T-cell (primary cell): Measurements from ENCODE around the gene DHPS. TPM values are rescaled to one million over a fixed set of nuclear protein-coding genes. Genes with fewer than 3 reads are reported as not detected.

Source experiments
- ATAC-seq, 4 experiments: fragments of 200-7000 bp in 3 of 4; fragments of 150-1000 bp in 1 of 4; cut with Tn5 transposase; replicated peaks in 1 of 4; 1 replicate in 3 of 4; 2 replicates in 1 of 4; pipeline ENCODE4 v1.10.0; 2021; ENCODE audit warnings: moderate library complexity in 3 of 4, mild to moderate bottlenecking in 2 of 4, moderate number of reproducible peaks in 1 of 4
- CTCF ChIA-PET, 2 donors: fragments of 300-600 bp; sonication (Branson Sonifier 250); formaldehyde crosslinking; loops; one replicate each; lab custom pipeline; 2022; ENCODE audit warnings: antibody characterized with exemption in 2 of 2; lab: Charles Lee
- POLR2A ChIA-PET, 2 donors: fragments of 300-600 bp; sonication (Branson Sonifier 250); formaldehyde crosslinking; loops; one replicate each; lab custom pipeline; 2022; ENCODE audit warnings: antibody characterized with exemption in 2 of 2; lab: Charles Lee
- DNase-seq, 35 experiments: peaks; one replicate each; pipeline versions ENCODE4 v3.0.0 to v3.0.0-alpha.2; 2013 to 2023
- H3K27ac ChIP-seq: one replicate; pipeline ENCODE4 v1.5.1; 2013; ENCODE audit warnings: low read length
- H3K27me3 ChIP-seq, 2 experiments: replicated peaks in 1 of 2; 1 replicate in 1 of 2; 2 replicates in 1 of 2; pipeline versions ENCODE4 v1.6.1 to v1.7.0; 2013; ENCODE audit warnings: low read length in 1 of 2, mixed read lengths in 1 of 2; ENCODE audit not compliant: control insufficient read depth in 2 of 2, insufficient read depth in 2 of 2; ENCODE audit errors: extremely low read depth in 1 of 2
- H3K36me3 ChIP-seq, 2 donors: 1 replicate in 1 of 2; 2 replicates in 1 of 2; pipeline versions ENCODE4 v1.6.1 to v1.7.0; 2013; ENCODE audit warnings: low read length in 1 of 2; ENCODE audit not compliant: control insufficient read depth in 2 of 2, insufficient read depth in 1 of 2; ENCODE audit errors: extremely low read depth in 1 of 2
- H3K4me1 ChIP-seq, 2 experiments: 1 replicate in 1 of 2; 2 replicates in 1 of 2; pipeline versions ENCODE4 v1.6.1 to v1.7.0; 2013; ENCODE audit warnings: low read length in 2 of 2, mixed read lengths in 1 of 2; ENCODE audit not compliant: insufficient read depth in 2 of 2, control insufficient read depth in 1 of 2; ENCODE audit errors: extremely low read depth in 1 of 2
- H3K4me3 ChIP-seq, 2 donors: 1 replicate in 1 of 2; 2 replicates in 1 of 2; pipeline versions ENCODE4 v1.5.1 to v1.7.0; 2013; ENCODE audit warnings: mild to moderate bottlenecking in 2 of 2, low read length in 1 of 2, moderate library complexity in 1 of 2; ENCODE audit not compliant: control insufficient read depth in 1 of 2; ENCODE audit errors: extremely low read depth in 1 of 2
- H3K9me3 ChIP-seq: 2 replicates; pipeline ENCODE4 v1.7.0; 2013
- H3K27ac Mint-ChIP-seq, 2 donors: one replicate each; pipeline ENCODE4 v1.8.0; 2020 to 2021; ENCODE audit warnings: mild to moderate bottlenecking in 2 of 2, mixed read lengths in 2 of 2
- H3K27me3 Mint-ChIP-seq, 2 donors: one replicate each; pipeline ENCODE4 v1.8.0; 2021 to 2022; ENCODE audit warnings: mixed read lengths in 2 of 2
- H3K36me3 Mint-ChIP-seq: one replicate; pipeline ENCODE4 v1.8.0; 2021; ENCODE audit warnings: mixed read lengths
- H3K4me1 Mint-ChIP-seq, 3 donors: one replicate each; pipeline ENCODE4 v1.8.0; 2020 to 2022; ENCODE audit warnings: mixed read lengths in 3 of 3, mild to moderate bottlenecking in 1 of 3
- H3K4me3 Mint-ChIP-seq, 3 donors: one replicate each; pipeline ENCODE4 v1.8.0; 2020 to 2022; ENCODE audit warnings: mild to moderate bottlenecking in 3 of 3, mixed read lengths in 3 of 3, moderate library complexity in 3 of 3
- H3K9me3 Mint-ChIP-seq, 3 donors: one replicate each; pipeline ENCODE4 v1.8.0; 2020 to 2022; ENCODE audit warnings: mixed read lengths in 3 of 3
- WGBS: methylation state at CpG from one replicate; pipeline ENCODE4 v1.1.5; 2013; ENCODE audit warnings: missing lambda C conversion rate; ENCODE audit not compliant: insufficient coverage; 5-methylcytosine and 5-hydroxymethylcytosine counted together
- total RNA-seq, 35 experiments: library from RNA in 6 of 35; stranded (reverse) in 6 of 35; fragments of 120-200 nt in 1 of 35; gene quantifications; one replicate each; pipeline versions ENCODE4 v1.2.1 to v1.2.4 and lab custom pipeline; 2013 to 2026

DHPS gene
- total RNA-seq, 5 donors from 2014 or later (not counting 1 experiment from before 2014, with no cell fraction given): 141 to 195 (median 177) TPM

DNA sequence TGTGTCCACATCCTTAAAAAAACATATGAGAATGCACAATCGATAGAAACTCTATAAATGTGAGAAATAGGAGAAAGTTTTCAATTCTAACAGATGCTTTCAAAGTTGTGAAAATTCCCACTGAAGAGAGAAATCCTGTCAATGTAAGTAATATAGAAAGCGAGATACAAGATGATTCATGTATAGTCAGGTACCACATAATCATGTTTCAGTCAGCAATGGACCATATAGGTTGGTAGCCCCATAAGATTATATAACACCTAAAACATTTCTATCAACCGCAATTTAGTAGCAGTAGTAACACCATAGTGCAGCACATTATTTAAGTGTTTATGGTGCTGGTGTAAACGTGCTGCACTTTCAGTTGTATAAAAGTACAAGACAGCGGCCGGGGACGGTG lies 52.5 kb downstream of the DHPS start:
- CTCF ChIA-PET: interaction anchor here in 1 of 2 donors (0.7 kb wide), 1 partner anchor 40 kb away, joined by 4 read pairs; a partner anchor contains a TSS
- H3K36me3 ChIP-seq: peaks cover 19 to 48% of the 10 kb centered on the region in 2 donors
- H3K4me1 ChIP-seq: no peaks in the 10 kb centered on the region
- Mint-ChIP-seq H3K4me3 (no peak overlapping the region), H3K27me3 (no peaks in the 10 kb centered on the region), H3K9me3 (peaks cover 3 to 11% (median 6%) of the 10 kb centered on the region in 3 donors), H3K36me3 (peaks cover 40% of the 10 kb centered on the region), H3K27ac (no peak overlapping the region), H3K4me1 (peaks cover 3 to 5% (median 4%) of the 10 kb centered on the region in 3 donors)
- WGBS: 60% methylated on average over 1 of the region's 7 CpGs
- POLR2A ChIA-PET: no interaction called here
- DNase-seq: no peak
- H3K27ac ChIP-seq: no peak overlapping the region
- no peaks in the 10 kb centered on the region for H3K27me3 ChIP-seq
- no peak overlapping the region for H3K4me3 ChIP-seq
- no peak for ATAC-seq
- peaks cover 12% of the 10 kb centered on the region for H3K9me3 ChIP-seq

DNA sequence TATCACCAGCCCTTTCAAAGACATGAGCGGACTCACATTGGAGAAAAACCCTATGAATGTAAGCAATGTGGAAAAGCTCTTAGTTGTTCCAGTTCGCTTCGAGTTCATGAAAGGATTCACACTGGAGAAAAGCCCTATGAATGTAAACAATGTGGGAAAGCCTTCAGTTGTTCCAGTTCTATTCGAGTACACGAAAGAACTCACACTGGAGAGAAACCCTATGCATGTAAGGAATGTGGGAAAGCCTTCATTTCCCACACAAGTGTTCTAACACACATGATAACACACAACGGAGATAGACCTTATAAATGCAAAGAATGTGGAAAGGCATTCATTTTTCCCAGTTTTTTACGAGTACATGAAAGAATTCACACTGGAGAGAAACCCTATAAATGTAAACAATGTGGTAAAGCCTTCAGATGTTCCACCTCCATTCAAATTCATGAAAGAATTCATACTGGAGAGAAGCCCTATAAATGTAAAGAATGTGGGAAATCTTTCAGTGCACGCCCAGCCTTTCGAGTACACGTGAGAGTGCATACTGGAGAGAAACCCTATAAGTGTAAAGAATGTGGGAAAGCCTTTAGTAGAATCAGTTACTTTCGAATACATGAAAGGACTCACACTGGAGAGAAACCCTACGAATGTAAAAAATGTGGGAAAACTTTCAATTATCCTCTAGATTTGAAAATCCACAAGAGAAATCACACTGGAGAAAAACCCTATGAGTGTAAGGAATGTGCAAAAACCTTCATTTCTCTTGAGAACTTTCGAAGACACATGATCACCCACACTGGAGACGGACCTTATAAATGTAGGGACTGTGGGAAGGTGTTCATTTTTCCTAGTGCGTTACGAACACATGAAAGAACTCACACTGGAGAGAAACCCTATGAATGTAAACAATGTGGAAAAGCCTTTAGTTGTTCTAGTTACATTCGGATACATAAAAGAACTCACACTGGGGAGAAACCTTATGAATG lies 53.3 kb downstream of the DHPS start:
- no peaks in the 10 kb centered on the region for H3K27me3 ChIP-seq
- Mint-ChIP-seq H3K4me3 (peak overlapping the region in 1 of 3 donors; percentile 3), H3K27me3 (no peaks in the 10 kb centered on the region), H3K9me3 (peaks cover 3 to 11% (median 6%) of the 10 kb centered on the region in 3 donors), H3K27ac (no peak overlapping the region), H3K36me3 (peaks cover 39% of the 10 kb centered on the region), H3K4me1 (peaks cover 3 to 6% (median 5%) of the 10 kb centered on the region in 3 donors)
- no peak for DNase-seq
- ATAC-seq: no peak
- POLR2A ChIA-PET: no interaction called here
- WGBS: no CpG with 5 or more reads among the region's 17 CpGs
- H3K4me3 ChIP-seq: no peak overlapping the region
- H3K27ac ChIP-seq: no peak overlapping the region
- H3K9me3 ChIP-seq: peaks cover 12% of the 10 kb centered on the region
- peaks cover 19 to 53% of the 10 kb centered on the region in 2 donors for H3K36me3 ChIP-seq
- H3K4me1 ChIP-seq: no peaks in the 10 kb centered on the region
- CTCF ChIA-PET: no interaction called here

DNA sequence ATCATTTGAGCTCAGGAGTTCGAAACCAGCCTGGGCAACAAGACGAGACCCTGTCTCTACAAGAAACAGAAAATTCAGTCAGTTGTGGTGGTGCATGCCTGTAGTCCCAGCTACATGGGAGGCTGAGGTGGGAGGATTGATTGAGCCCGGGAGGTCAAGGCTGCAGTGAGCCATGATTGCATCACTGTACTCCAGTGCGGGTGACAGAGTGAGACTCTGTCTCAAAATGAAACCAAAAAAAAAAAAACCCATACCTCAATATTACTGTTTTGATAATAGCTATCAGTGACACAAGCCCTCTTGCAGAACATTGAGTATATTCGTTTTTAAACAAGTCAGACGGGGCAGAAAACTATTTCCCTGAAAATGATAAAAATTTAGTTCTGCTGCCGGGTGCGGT lies 54.7 kb downstream of the DHPS start:
- ChIA-PET POLR2A (interaction anchor here in 1 of 2 donors (0.7 kb wide), 1 partner anchor 8 kb away, joined by 4 read pairs; no protein-coding TSS in a partner anchor), CTCF (interaction anchor here in 1 of 2 donors (0.6 kb wide), 1 partner anchor 21 kb away, joined by 3 read pairs; no protein-coding TSS in a partner anchor)
- H3K4me1 Mint-ChIP-seq: peaks cover 3 to 12% (median 5%) of the 10 kb centered on the region in 3 donors
- Histone ChIP-seq H3K9me3 (peaks cover 12% of the 10 kb centered on the region), H3K4me1 (no peaks in the 10 kb centered on the region), H3K27me3 (no peaks in the 10 kb centered on the region), H3K4me3 (no peak overlapping the region), H3K27ac (no peak overlapping the region), H3K36me3 (peaks cover 19 to 55% of the 10 kb centered on the region in 2 donors)
- peaks cover 38% of the 10 kb centered on the region for H3K36me3 Mint-ChIP-seq
- WGBS: 66% methylated on average over 5 of the region's 8 CpGs
- H3K27ac Mint-ChIP-seq: no peak overlapping the region
- no peak overlapping the region for H3K4me3 Mint-ChIP-seq
- DNase-seq (no peak), ATAC-seq (no peak)
- peaks cover 3 to 11% (median 6%) of the 10 kb centered on the region in 3 donors for H3K9me3 Mint-ChIP-seq
- H3K27me3 Mint-ChIP-seq: no peaks in the 10 kb centered on the region

Other genes starting within 250 kb of the DHPS start
- 1 to 10 TPM; 3.9 to 6.2 (median 4.5) TPM for gene ZNF443, start 240.9 kb downstream of the DHPS start, total RNA-seq
- gene ZNF709, start 197.1 kb downstream of the DHPS start, total RNA-seq: 1 to 10 TPM; 2.4 to 5.3 (median 5.1) TPM
- gene ZNF564, start 130.4 kb downstream of the DHPS start, total RNA-seq: 10 to 100 TPM; 14.2 to 21.8 (median 20.8) TPM
- gene ZNF490, start 71.1 kb downstream of the DHPS start, total RNA-seq: 10 to 100 TPM; 11.8 to 14.0 (median 12.4) TPM
- gene ZNF791, start 71.0 kb downstream of the DHPS start, total RNA-seq: 10 to 100 TPM; 33.4 to 54.6 (median 43.9) TPM
- gene MAN2B1, start 15.1 kb downstream of the DHPS start, total RNA-seq: 100 to 1,000 TPM in 4 of 5 donors, 10 to 100 TPM in 1; 96.0 to 159 (median 149) TPM
- gene WDR83, start 15.1 kb downstream of the DHPS start, total RNA-seq: 10 to 100 TPM in 4 of 5 donors, 1 to 10 TPM in 1; 7.7 to 24.3 (median 17.6) TPM
- not detected for gene GNG14, start 6.1 kb upstream of the DHPS start, total RNA-seq
- gene FBXW9, start 14.8 kb upstream of the DHPS start, total RNA-seq: 1 to 10 TPM; 3.4 to 6.2 (median 4.7) TPM
- 10 to 100 TPM; 53.7 to 78.8 (median 62.6) TPM for gene TNPO2, start 42.1 kb upstream of the DHPS start, total RNA-seq
- gene TRIR, start 52.8 kb upstream of the DHPS start, total RNA-seq: 100 to 1,000 TPM; 167 to 256 (median 254) TPM
- gene GET3, start 55.6 kb upstream of the DHPS start, total RNA-seq: 10 to 100 TPM; 24.6 to 39.3 (median 34.1) TPM
- under 1 TPM in 1 of 5 donors, not detected in 4; 0.16 TPM for gene BEST2, start 69.9 kb upstream of the DHPS start, total RNA-seq
- gene HOOK2, start 93.7 kb upstream of the DHPS start, total RNA-seq: 10 to 100 TPM; 19.7 to 26.6 (median 22.8) TPM
- gene JUNB, start 109.6 kb upstream of the DHPS start, total RNA-seq: 1,000 to 10,000 TPM in 2 of 5 donors, 100 to 1,000 TPM in 3; 117 to 2,289 (median 138) TPM
- 100 to 1,000 TPM in 3 of 5 donors, 10 to 100 TPM in 2; 94.5 to 150 (median 134) TPM for gene PRDX2, start 119.9 kb upstream of the DHPS start, total RNA-seq
- 1 to 10 TPM in 1 of 5 donors, under 1 TPM in 3, not detected in 1; 0.63 to 2.4 (median 0.97) TPM for gene THSD8, start 120.2 kb upstream of the DHPS start, total RNA-seq
- 10 to 100 TPM in 3 of 5 donors, 1 to 10 TPM in 2; 4.7 to 18.0 (median 15.0) TPM for gene RNASEH2A, start 124.7 kb upstream of the DHPS start, total RNA-seq
- gene RTBDN, start 152.7 kb upstream of the DHPS start, total RNA-seq: not detected
- under 1 TPM; 0.29 to 0.75 (median 0.43) TPM for gene MAST1, start 156.6 kb upstream of the DHPS start, total RNA-seq
- gene DNASE2, start 199.6 kb upstream of the DHPS start, total RNA-seq: 10 to 100 TPM; 13.4 to 32.1 (median 26.5) TPM
- under 1 TPM in 3 of 5 donors, not detected in 2; 0.36 to 0.67 (median 0.38) TPM for gene KLF1, start 205.3 kb upstream of the DHPS start, total RNA-seq
- 10 to 100 TPM; 39.8 to 68.7 (median 60.0) TPM for gene GCDH, start 209.3 kb upstream of the DHPS start, total RNA-seq
- gene SYCE2, start 237.4 kb upstream of the DHPS start, total RNA-seq: 1 to 10 TPM in 2 of 5 donors, not detected in 3; 2.5 to 2.8 TPM